KMS-11 (cell line): ENCODE data around the gene PRSS53.

Source experiments
- H2AFZ ChIP-seq: fragments of 200-600 bp; sonication (generic); 2 replicates; pipeline ENCODE4 v1.6.1; 2016; ENCODE audit warnings: antibody characterized with exemption, mixed run types, low read depth
- H3K27ac ChIP-seq: fragments of 200-600 bp; sonication (generic); 2 replicates; pipeline ENCODE4 v1.6.1; 2016; ENCODE audit warnings: mild to moderate bottlenecking, mixed run types
- H3K27me3 ChIP-seq: fragments of 200-600 bp; sonication (generic); 2 replicates; pipeline ENCODE4 v1.6.1; 2017; ENCODE audit warnings: mild to moderate bottlenecking, low read depth, mixed run types, moderate library complexity; ENCODE audit not compliant: insufficient read depth
- H3K36me3 ChIP-seq: fragments of 200-600 bp; sonication (generic); 2 replicates; pipeline ENCODE4 v1.6.1; 2017; ENCODE audit warnings: mild to moderate bottlenecking, mixed run types; ENCODE audit not compliant: insufficient read depth
- H3K4me1 ChIP-seq: fragments of 200-600 bp; sonication (generic); 2 replicates; pipeline ENCODE4 v1.6.1; 2016; ENCODE audit warnings: mild to moderate bottlenecking, low read depth, mixed run types; ENCODE audit not compliant: poor library complexity, severe bottlenecking
- H3K4me2 ChIP-seq: fragments of 200-600 bp; sonication (generic); 2 replicates; pipeline ENCODE4 v1.7.0; 2016; ENCODE audit warnings: mild to moderate bottlenecking, mixed run types
- H3K4me3 ChIP-seq: fragments of 200-600 bp; sonication (generic); IDR thresholded peaks from 2 replicates; pipeline ENCODE4 v1.6.1; 2017; ENCODE audit warnings: low read depth, low read length, mixed read lengths; ENCODE audit not compliant: insufficient read depth
- H3K79me2 ChIP-seq: fragments of 200-600 bp; sonication (generic); 2 replicates; pipeline ENCODE4 v1.6.1; 2016; ENCODE audit warnings: low read depth, mixed run types; ENCODE audit not compliant: insufficient read depth
- H3K9ac ChIP-seq: fragments of 200-600 bp; sonication (generic); 2 replicates; pipeline ENCODE4 v1.6.1; 2016; ENCODE audit warnings: mild to moderate bottlenecking, mixed run types
- H4K20me1 ChIP-seq: fragments of 200-600 bp; sonication (generic); 2 replicates; pipeline ENCODE4 v1.6.1; 2016; ENCODE audit warnings: mild to moderate bottlenecking, mixed run types; ENCODE audit not compliant: insufficient read depth
- TF ChIP-seq, protein P1 (sequence below): fragments of 200-600 bp; sonication (generic); conservative IDR thresholded peaks from 2 replicates; pipeline ENCODE4 v1.6.1; 2017; ENCODE audit warnings: low read depth, mild to moderate bottlenecking, antibody characterized with exemption, low read length, moderate library complexity, mixed read lengths

PRSS53 gene

DNA sequence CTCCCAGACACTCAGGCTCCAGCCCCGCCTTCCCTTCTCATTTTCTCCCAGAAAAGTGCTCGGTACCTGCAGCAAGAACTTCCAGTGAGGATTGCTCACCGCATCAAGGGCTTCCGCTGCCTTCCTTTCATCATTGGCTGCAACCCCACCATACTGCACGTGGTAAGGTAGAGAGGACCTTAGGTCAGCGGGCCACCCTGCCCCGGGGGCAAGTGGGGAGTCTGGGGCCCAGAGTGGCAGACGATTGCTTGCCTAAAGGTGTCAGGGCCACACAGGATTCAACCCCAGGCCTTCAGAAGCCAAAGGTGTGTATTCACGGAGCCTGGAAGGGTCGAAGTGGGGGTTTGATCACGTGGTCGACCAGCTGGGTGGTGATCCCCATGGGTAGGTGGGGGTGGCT lies 20.9 kb upstream of the PRSS53 start:
- no peak overlapping the region for H3K27ac ChIP-seq
- no peak overlapping the region for H3K4me3 ChIP-seq
- no peaks in the 10 kb centered on the region for H4K20me1 ChIP-seq
- H3K9ac ChIP-seq: no peak overlapping the region
- TF ChIP-seq, protein P1, sequence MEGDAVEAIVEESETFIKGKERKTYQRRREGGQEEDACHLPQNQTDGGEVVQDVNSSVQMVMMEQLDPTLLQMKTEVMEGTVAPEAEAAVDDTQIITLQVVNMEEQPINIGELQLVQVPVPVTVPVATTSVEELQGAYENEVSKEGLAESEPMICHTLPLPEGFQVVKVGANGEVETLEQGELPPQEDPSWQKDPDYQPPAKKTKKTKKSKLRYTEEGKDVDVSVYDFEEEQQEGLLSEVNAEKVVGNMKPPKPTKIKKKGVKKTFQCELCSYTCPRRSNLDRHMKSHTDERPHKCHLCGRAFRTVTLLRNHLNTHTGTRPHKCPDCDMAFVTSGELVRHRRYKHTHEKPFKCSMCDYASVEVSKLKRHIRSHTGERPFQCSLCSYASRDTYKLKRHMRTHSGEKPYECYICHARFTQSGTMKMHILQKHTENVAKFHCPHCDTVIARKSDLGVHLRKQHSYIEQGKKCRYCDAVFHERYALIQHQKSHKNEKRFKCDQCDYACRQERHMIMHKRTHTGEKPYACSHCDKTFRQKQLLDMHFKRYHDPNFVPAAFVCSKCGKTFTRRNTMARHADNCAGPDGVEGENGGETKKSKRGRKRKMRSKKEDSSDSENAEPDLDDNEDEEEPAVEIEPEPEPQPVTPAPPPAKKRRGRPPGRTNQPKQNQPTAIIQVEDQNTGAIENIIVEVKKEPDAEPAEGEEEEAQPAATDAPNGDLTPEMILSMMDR: no peak
- no peaks in the 10 kb centered on the region for H3K36me3 ChIP-seq
- H2AFZ ChIP-seq: no peak overlapping the region
- H3K27me3 ChIP-seq: no peaks in the 10 kb centered on the region
- peak overlapping the region; percentile 98; the same call in 1 of the 2 replicates for H3K4me2 ChIP-seq
- H3K79me2 ChIP-seq: peaks cover 14% of the 10 kb centered on the region; the same call in 1 of the 2 replicates
- H3K4me1 ChIP-seq: peaks cover 21% of the 10 kb centered on the region

DNA sequence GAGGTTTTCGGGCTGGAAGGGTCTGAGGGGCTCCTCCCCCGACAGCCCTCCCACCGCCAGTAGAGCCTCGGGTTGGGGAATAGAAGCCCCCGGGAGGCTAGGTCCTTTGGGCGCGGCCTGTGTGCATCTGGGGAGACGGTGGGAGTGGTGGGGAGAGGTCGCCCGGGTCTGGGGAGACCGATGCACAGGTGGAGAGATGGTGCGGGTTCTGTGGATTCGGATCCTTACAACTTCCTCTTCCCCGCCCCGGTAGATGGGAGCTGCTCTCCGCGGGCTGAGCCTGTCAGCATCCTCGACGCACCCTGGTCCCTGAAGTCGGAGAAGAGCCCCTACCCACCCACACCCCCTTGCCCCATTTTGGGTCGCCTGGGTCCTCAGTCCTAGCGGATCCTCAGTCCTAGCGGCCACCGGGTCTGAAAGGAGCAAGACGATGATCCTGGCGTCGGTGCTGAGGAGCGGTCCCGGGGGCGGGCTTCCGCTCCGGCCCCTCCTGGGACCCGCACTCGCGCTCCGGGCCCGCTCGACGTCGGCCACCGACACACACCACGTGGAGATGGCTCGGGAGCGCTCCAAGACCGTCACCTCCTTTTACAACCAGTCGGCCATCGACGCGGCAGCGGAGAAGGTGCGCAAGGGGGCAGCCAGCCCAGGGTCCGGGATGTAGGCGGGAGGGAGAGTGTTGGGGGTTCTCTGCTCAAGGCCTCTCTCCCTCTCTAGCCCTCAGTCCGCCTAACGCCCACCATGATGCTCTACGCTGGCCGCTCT lies 20.2 kb upstream of the PRSS53 start:
- H2AFZ ChIP-seq: peak overlapping the region; percentile 75
- H3K4me1 ChIP-seq: peaks cover 21% of the 10 kb centered on the region
- TF ChIP-seq, protein P1: no peak
- H3K27me3 ChIP-seq: no peaks in the 10 kb centered on the region
- H3K4me2 ChIP-seq: peak overlapping the region; percentile 98
- H3K36me3 ChIP-seq: no peaks in the 10 kb centered on the region
- H3K79me2 ChIP-seq: peaks cover 14% of the 10 kb centered on the region; the same call in 1 of the 2 replicates
- no peak overlapping the region for H3K4me3 ChIP-seq
- peak overlapping the region; percentile 87 for H3K9ac ChIP-seq
- peak overlapping the region; percentile 87 for H3K27ac ChIP-seq
- H4K20me1 ChIP-seq: no peaks in the 10 kb centered on the region

DNA sequence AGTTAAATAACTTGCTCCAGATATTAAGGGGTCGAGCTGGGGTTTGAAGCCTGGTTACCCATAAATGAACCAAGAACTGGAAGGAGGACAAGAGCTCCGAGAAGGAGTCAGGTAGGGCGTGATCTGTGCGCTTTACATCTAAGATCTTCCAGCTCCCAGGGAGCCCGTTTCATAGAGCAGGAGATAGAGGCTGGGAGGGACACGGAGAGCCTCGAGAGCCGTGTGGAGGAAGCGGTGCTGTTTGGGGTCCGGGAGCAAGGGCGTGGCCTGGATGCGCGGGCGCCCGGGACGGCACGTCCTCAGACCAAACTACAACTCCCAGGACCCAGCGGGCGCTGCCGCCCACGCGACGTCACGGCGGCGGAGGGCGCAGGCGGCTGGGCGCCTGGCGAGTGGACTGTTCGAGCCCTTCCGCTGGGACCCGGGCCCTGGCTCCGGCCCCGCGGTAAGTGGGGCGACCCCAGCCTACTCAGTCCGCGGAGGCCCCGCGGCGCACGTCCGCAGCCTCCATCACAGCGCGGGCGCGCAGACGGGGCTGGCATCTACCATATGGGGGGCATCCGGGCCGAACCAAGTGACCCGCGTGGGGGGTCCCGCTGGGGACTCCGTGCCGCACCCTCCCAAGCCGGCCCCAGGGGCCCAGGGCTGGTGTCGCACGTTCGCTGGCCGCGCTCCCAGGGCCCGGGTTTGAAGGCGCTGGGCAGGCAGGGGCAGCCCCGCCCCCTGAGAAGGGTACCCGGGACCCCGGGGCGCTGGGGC lies 19.5 kb upstream of the PRSS53 start, which contains the start of gene BCKDK:
Gene BCKDK, plus strand, starts transcription at position 352 of the 759 bp plus-strand sequence. CDS start 838 bp downstream, outside the sequence.
- peaks cover 14% of the 10 kb centered on the region; the same call in 1 of the 2 replicates for H3K79me2 ChIP-seq
- no peaks in the 10 kb centered on the region for H3K36me3 ChIP-seq
- H3K4me3 ChIP-seq: peak within 1 kb of the TSS; percentile 67
- H2AFZ ChIP-seq: peak within 1 kb of the TSS; percentile 75
- H3K4me1 ChIP-seq: peaks cover 21% of the 10 kb centered on the region
- H3K27me3 ChIP-seq: no peaks in the 10 kb centered on the region
- peak within 1 kb of the TSS; percentile 87 for H3K9ac ChIP-seq
- peak within 1 kb of the TSS; percentile 87 for H3K27ac ChIP-seq
- no peaks in the 10 kb centered on the region for H4K20me1 ChIP-seq
- peak within 1 kb of the TSS; percentile 98 for H3K4me2 ChIP-seq
- TF ChIP-seq, protein P1: no peak

DNA sequence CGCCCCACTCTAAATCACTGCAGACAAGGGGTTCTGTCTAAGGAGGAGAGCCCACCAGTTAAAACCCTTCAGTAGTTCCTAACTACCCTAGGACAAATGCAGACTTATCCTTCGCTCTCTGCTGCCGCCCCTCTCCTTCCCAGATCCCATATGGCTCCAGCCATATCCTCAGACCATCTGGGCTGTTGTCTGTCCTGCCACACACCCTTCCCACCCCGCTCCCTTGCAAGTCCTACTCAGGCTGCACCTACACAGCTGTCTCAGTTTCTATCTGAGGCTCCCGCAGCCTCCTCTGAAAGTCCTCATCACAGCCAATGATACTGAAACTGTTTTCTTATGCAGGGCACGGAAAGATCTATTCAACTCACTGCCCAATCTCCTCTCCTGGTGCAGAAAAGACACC lies 18.7 kb upstream of the PRSS53 start:
- no peaks in the 10 kb centered on the region for H4K20me1 ChIP-seq
- peak overlapping the region; percentile 75 for H2AFZ ChIP-seq
- peak overlapping the region; percentile 67 for H3K4me3 ChIP-seq
- TF ChIP-seq, protein P1: no peak
- peak overlapping the region; percentile 87 for H3K9ac ChIP-seq
- H3K36me3 ChIP-seq: no peaks in the 10 kb centered on the region
- peak overlapping the region; percentile 87 for H3K27ac ChIP-seq
- H3K4me2 ChIP-seq: peak overlapping the region; percentile 98
- H3K79me2 ChIP-seq: peaks cover 14% of the 10 kb centered on the region; the same call in 1 of the 2 replicates
- no peaks in the 10 kb centered on the region for H3K27me3 ChIP-seq
- H3K4me1 ChIP-seq: peaks cover 21% of the 10 kb centered on the region
